Measurements from ENCODE around the gene PGAM4. TPM values are rescaled to one million over a fixed set of nuclear protein-coding genes. Genes with fewer than 3 reads are reported as not detected.
"Not testable (repeated sequence)": the region's sequence is repeated elsewhere in the genome, so short reads cannot be mapped to it uniquely, and the experiment has no call there.

The PGAM4 gene
- total RNA-seq, 4 donors from 2014 or later: not detected

DNA sequence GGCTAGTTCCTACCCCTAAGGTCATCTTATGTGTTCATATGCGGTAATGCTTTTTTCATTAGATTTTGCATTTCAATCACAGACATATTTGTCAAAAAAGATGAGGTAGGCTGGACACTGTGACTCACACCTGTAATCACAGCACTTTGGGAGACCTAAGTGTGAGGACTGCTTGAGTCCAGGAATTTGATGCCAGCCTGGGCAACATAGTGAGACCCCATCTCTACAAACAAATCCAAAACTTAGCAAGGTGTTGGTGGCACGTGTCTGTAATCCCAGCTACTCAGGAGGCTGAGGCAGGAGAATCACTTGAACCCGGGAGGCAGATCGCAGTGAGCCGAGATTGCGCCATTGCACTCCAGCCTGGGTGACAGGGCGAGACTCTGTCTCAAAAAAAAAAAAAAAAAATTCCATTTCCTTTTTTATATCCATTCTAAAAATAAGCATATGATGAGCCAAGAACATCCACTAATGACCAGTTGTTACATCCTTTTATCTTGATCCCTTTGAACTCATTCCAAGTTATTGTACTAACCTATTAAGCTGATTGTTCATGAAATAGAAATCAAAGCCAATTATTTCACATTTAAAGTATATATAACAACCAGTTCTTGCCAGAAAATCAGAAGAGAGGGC lies 23.4 kb downstream of the PGAM4 start:
- no peak for DNase-seq
- WGBS, 2 donors (ENCODE audit: low coverage in 1 of 2): 81% methylated on average over 7 of the region's 7 CpGs; no CpG with 5 or more reads in 1 of the 2 donors
- no peaks in the 10 kb centered on the region for H3K36me3 ChIP-seq
- intact Hi-C loops (cut with DNase I; ENCODE audit: low total_unique reads) (no loop called here), in situ Hi-C loops (cut with MboI; ENCODE audit: low pct_ligation_motif_present in 1 of 4, low pct_unique_long_range_greater_than_20kb in 1 of 4, low sequenced_read_pairs in 3 of 4) (no loop called here)
- H3K4me1 ChIP-seq: no peaks in the 10 kb centered on the region
- TF ChIP-seq POLR2AphosphoS5 (IDR thresholded peaks at IDR 0.05): no peak
- no peak for TF ChIP-seq POLR2A (IDR thresholded peaks at IDR 0.05)
- TF ChIP-seq CTCF (IDR thresholded peaks at IDR 0.05): no peak
- TF ChIP-seq EP300 (IDR thresholded peaks at IDR 0.05; ENCODE audit: low read depth): no peak
- no peak overlapping the region for H3K4me3 ChIP-seq
- H3K9me3 ChIP-seq: no peaks in the 10 kb centered on the region
- H3K27me3 ChIP-seq: no peaks in the 10 kb centered on the region
- H3K27ac ChIP-seq: no peak overlapping the region

DNA sequence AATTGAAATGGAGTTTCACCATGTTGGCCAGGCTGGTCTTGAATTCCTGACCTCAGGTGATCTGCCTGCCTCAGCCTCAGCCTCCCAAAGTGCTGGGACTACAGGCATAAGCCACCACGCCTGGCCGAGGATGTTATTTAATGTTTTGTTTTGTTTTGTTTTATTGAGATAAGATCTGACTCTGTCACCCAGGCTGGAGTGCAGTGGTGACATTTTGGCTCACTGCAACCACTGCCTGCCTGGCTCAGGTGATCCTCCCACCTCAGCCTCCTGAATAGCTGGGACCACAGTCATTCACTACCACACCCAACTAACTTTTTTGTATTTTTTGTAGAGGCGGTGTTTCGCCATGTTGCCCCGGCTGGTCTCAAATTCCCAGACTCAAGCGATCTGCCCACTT lies 24.4 kb downstream of the PGAM4 start:
- H3K4me3 ChIP-seq; H3K27me3 ChIP-seq; H3K9me3 ChIP-seq; intact Hi-C loops (cut with DNase I; ENCODE audit: low total_unique reads); DNase-seq; H3K27ac ChIP-seq; in situ Hi-C loops (cut with MboI; ENCODE audit: low pct_ligation_motif_present in 1 of 4, low pct_unique_long_range_greater_than_20kb in 1 of 4, low sequenced_read_pairs in 3 of 4); H3K4me1 ChIP-seq; H3K36me3 ChIP-seq: not testable (repeated sequence)
- WGBS, 2 donors (ENCODE audit: low coverage in 1 of 2): 92% methylated on average over 6 of the region's 6 CpGs; no CpG with 5 or more reads in 1 of the 2 donors

- no peak overlapping the region for H3K27ac ChIP-seq
These were observed 31.3 kb downstream of the PGAM4 start for GRCh38 chrX:77938083-77938680.

DNA sequence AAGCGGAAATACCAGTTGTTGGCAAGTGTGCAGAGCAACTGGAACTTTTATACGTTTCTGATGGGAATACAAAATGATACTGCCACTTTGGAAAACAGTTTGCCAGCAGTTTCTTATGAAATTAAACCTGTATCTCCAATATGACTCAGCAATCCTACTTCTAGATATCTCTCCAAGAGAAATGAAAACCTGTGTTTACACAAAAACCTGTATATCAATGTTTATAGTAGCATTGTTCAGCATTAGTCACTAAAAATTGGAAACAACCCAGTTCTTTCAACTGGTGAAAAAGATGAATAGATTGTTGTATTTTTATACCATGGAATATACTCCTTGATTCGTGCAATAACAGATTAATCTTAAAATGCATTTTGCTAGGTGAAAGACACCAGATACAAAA lies 32.1 kb downstream of the PGAM4 start:
- TF ChIP-seq POLR2A (IDR thresholded peaks at IDR 0.05) (no peak), EP300 (IDR thresholded peaks at IDR 0.05; ENCODE audit: low read depth) (no peak), POLR2AphosphoS5 (IDR thresholded peaks at IDR 0.05) (no peak), CTCF (IDR thresholded peaks at IDR 0.05) (no peak)
- Histone ChIP-seq H3K4me3 (no peak overlapping the region), H3K9me3 (no peaks in the 10 kb centered on the region), H3K36me3 (no peaks in the 10 kb centered on the region), H3K4me1 (no peaks in the 10 kb centered on the region), H3K27me3 (no peaks in the 10 kb centered on the region), H3K27ac (no peak overlapping the region)
- in situ Hi-C loops (cut with MboI; ENCODE audit: low pct_ligation_motif_present in 1 of 4, low pct_unique_long_range_greater_than_20kb in 1 of 4, low sequenced_read_pairs in 3 of 4) (no loop called here), intact Hi-C loops (cut with DNase I; ENCODE audit: low total_unique reads) (no loop called here)
- no peak for DNase-seq
- 33 to 39% methylated on average over 1 to 3 of the region's 3 CpGs for WGBS, 2 donors (ENCODE audit: low coverage in 1 of 2)

More at GRCh38 chrX:77938083-77938680, 31.3 kb downstream of the PGAM4 start:
- H3K4me1 ChIP-seq: no peaks in the 10 kb centered on the region
- no peak overlapping the region for H3K4me3 ChIP-seq
- H3K27me3 ChIP-seq: no peaks in the 10 kb centered on the region
- 78 to 87% methylated on average over 4 of the region's 4 CpGs for WGBS, 2 donors (ENCODE audit: low coverage in 1 of 2)
- no peaks in the 10 kb centered on the region for H3K36me3 ChIP-seq
- TF ChIP-seq CTCF (IDR thresholded peaks at IDR 0.05) (no peak), EP300 (IDR thresholded peaks at IDR 0.05; ENCODE audit: low read depth) (no peak), POLR2A (IDR thresholded peaks at IDR 0.05) (no peak), POLR2AphosphoS5 (IDR thresholded peaks at IDR 0.05) (no peak)
- H3K9me3 ChIP-seq: no peaks in the 10 kb centered on the region
- in situ Hi-C loops (cut with MboI; ENCODE audit: low pct_ligation_motif_present in 1 of 4, low pct_unique_long_range_greater_than_20kb in 1 of 4, low sequenced_read_pairs in 3 of 4) (no loop called here), intact Hi-C loops (cut with DNase I; ENCODE audit: low total_unique reads) (no loop called here)
- no peak for DNase-seq

DNA sequence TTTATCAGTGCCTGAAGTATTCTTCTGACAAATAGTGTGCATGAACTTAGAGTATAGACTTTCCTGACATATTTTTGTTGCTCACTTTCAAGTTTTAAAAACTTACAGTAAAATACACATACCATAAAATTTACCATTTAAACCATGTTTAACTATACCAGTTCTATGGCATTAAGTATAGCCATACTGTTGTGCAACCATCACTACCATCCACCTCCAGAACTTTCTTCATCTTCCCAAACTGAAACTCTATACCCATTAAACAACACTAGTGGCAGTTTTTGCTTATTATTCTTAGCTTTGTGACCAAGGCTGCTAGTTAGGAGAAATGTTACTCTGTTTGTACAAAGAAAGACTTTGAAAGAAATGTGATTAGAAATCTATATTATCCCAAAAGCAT lies 33.1 kb downstream of the PGAM4 start:
- Histone ChIP-seq H3K9me3 (no peaks in the 10 kb centered on the region), H3K27me3 (no peaks in the 10 kb centered on the region), H3K4me3 (no peak overlapping the region), H3K27ac (no peak overlapping the region), H3K4me1 (no peaks in the 10 kb centered on the region), H3K36me3 (no peaks in the 10 kb centered on the region)
- TF ChIP-seq CTCF (IDR thresholded peaks at IDR 0.05) (no peak), POLR2A (IDR thresholded peaks at IDR 0.05) (no peak), EP300 (IDR thresholded peaks at IDR 0.05; ENCODE audit: low read depth) (no peak), POLR2AphosphoS5 (IDR thresholded peaks at IDR 0.05) (no peak)
- no peak for DNase-seq
- intact Hi-C loops (cut with DNase I; ENCODE audit: low total_unique reads) (no loop called here), in situ Hi-C loops (cut with MboI; ENCODE audit: low pct_ligation_motif_present in 1 of 4, low pct_unique_long_range_greater_than_20kb in 1 of 4, low sequenced_read_pairs in 3 of 4) (no loop called here)

All from transverse colon (tissue), 4 donors.